Activated gamma-delta T cell treated with Interleukin-2 at 50 U/mL for 16 hours (primary cell): Measurements from ENCODE around the gene CISD1.
A peak's percentile ranks its signal among the peaks of the same experiment; 100 is the strongest.

Experiments used
- DNase-seq: peaks from one replicate; pipeline ENCODE4 v3.0.0-alpha.2; 2020

Gene CISD1

DNA sequence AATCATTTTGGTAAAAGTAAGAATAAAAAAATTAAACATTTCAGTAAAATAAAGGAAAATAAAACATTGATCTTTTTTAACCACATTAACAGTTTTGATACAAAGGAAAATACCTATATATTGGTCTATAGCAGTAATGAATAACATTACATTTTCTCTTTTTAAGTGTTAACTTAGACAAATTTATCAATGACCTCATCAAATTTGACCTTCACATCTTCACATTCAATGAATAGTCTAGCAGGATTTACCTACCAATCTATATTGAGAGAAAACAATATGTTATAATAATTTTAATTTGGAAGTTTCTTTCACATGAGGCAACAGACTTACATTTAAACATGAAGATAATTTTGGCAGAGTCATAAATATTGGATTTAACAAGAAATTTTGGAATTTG is 47.9 kb downstream of the CISD1 start:
- no peak for DNase-seq

GRCh38 chr10:58318346-58318745 is 49.4 kb downstream of the CISD1 start:
- no peak for DNase-seq

GRCh38 chr10:58319599-58319998 is 50.6 kb downstream of the CISD1 start:
- DNase-seq, result no peak

- no peak for DNase-seq
These were observed 51.5 kb downstream of the CISD1 start for GRCh38 chr10:58320351-58321049.

- no peak for DNase-seq
These were observed 53.3 kb downstream of the CISD1 start for GRCh38 chr10:58322072-58322834.

DNA sequence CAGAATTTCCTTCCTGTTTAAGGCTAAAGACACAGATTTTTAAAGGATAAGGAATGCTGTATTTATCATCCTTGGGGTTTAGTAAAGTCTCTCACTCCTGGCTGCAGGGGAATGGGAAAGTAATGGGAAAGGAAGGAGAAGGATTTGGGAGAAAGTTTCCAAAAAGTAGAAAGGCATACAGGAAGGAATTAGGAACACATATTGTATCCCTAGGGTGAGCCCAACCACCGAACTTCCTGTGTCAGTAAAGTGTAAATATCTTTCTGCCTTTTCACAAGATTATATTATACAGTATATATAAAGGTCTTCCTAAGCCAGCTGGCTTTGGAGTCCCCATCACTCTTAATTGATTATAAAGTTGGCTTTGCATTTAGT is 53.9 kb downstream of the CISD1 start:
- no peak for DNase-seq

DNA sequence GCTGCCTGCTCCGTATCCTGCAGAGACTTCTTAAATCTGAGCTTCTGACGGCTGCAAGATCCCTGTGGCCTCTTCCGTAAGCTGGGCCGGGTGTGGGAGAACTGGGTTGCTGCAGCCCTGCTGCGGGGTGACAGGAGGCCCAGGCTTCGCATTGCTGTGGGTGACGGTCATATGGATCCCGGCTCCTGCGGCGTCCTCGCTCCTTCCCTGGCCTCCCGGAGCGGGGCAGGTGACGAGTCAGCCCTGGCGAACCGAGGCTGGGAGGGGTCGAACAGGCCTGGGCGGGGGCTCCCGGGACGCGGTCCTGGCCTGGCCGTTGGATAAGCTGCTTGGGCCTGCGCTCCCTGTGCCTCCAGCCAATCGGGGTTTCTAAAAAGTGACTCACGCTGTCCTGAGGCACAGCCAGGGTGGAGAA is 58.0 kb downstream of the CISD1 start:
- DNase-seq, result no peak

DNA sequence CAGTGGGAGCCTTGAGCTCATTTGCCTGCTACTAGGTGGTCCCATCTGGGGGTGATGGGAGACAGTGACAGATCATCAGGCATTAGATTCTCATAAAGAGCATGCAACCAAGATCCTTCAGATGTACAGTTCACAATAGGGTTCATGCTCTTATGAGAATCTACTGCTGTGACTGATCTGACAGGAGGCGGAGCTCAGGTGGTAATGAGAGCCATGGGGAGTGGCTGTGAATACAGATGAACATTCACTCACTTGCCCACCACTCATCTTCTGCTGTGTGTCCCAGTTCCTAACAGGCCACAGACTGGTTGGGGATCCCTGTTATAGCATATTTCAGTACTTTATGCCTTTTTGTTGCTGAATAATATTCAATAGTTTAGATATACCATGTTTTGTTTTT is 59.3 kb downstream of the CISD1 start:
- DNase-seq, result no peak

DNA sequence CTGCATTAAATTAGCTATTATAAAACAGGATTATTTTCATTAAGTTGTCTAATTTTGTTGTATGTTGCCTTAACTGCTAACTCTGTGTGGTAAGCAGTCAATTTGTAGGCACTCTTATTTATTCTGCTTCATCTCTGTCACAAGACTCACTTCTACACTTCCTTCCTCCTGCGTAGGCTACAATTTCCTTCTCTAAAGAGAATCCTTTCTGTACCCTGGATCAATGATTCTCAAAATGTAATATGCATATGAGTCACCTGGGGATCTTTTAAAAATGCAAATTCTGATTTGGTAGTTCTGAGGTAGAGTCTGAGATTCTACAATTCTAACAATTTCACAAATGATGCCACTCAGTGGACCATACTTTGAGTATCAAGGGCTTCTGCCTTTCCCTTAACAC is 61.5 kb downstream of the CISD1 start:
- DNase-seq, result no peak

GRCh38 chr10:58331646-58332045 is 62.7 kb downstream of the CISD1 start:
- DNase-seq, result no peak

GRCh38 chr10:58334817-58335305 is 65.9 kb downstream of the CISD1 start, which contains the start of gene UBE2D1:
Gene UBE2D1, plus strand, starts transcription at chr10:58335006. Its CDS starts 196 bp downstream, at chr10:58335202.
- peak; percentile 76 for DNase-seq

- peak; percentile 5 for DNase-seq
These were observed 66.5 kb downstream of the CISD1 start for GRCh38 chr10:58335306-58336005.

DNA sequence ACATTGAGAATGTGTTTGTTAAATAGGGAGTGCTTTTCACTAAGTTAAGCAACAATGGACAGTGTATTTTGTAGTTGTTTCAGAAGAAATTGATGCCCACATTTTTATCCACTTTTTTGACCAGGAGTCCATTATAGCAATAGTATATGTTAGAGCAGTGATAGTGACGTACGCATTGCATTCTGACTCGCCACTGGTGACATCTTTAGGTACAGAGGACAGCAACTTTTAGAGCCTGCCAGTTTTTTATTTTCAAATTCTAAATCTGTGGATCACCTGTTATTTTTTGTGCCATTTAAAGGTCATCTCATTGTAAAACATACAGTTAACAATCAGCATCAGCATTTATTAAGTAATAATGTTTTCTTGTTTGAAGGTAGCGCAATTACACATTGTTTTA is 67.3 kb downstream of the CISD1 start:
- DNase-seq, result no peak
